Measurements from ENCODE around the gene MYO18B.

GRCh38 chr22:25753252-25753651 lies 11.3 kb downstream of the MYO18B start:
- TF ChIP-seq CTCF (conservative IDR thresholded peaks at IDR 0.05 in 1 of 2, IDR thresholded peaks at IDR 0.05 in 1 of 2; ENCODE audit: extremely low read depth in 1 of 2, insufficient read depth in 1 of 2, low read depth in 1 of 2, low read length in 2 of 2) (no peak), EZH2 (IDR thresholded peaks at IDR 0.05; ENCODE audit: borderline replicate concordance, low read length) (no peak)

All from mammary epithelial cell (primary cell).